HG03159 (cell line): ENCODE results near the gene COX19.
"Not testable (repeated sequence)": the region's sequence is repeated elsewhere in the genome, so short reads cannot be mapped to it uniquely, and the experiment has no call there.

ENCODE experiments used
- ATAC-seq: cut with Tn5 transposase; IDR thresholded peaks from one replicate; pipeline ENCODE4 v1.9.1; 2021; ENCODE audit warnings: mild to moderate bottlenecking, moderate library complexity; ENCODE audit not compliant: unreplicated experiment

COX19 gene

DNA sequence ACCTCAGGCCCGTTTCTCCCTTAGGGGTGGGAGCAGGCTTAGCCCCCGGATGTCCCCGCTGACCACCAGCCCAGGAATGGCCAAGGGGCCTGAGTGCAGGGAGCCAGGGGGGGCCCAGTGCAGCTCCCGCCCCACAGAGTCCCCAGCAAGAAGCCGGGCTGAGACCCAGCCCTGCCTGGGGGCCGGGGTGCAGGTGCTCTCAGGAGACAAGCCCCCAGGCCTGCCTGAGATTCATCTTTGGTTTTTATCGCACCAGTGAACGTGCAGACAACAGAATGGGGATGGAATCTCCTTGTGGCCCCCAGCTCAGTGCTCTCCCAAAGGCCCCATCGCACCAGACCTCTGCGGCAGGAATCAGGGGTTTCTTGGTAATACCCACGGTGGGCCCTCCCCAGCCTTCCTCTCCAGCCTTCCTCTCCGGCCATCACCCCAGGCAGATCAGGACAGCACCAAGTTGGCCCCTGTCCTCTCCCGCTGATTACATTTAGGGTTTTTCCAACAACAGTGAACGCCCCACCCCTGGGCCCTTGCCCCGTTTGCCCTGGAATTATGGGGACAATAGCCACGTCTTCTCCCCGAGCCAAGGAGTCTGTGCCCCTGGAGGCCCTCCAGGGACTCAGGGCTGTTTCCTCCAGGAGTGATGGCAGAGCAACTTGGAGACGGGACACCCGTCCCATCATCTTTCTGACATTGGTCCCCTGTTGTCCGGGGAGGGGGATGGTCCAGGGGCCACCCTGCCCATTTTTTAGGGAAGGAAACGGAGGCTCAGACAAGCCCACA, 43.3 kb downstream of the COX19 start:
- ATAC-seq: no peak

GRCh38 chr7:930975-931758, 44.2 kb downstream of the COX19 start:
- ATAC-seq: no peak

DNA sequence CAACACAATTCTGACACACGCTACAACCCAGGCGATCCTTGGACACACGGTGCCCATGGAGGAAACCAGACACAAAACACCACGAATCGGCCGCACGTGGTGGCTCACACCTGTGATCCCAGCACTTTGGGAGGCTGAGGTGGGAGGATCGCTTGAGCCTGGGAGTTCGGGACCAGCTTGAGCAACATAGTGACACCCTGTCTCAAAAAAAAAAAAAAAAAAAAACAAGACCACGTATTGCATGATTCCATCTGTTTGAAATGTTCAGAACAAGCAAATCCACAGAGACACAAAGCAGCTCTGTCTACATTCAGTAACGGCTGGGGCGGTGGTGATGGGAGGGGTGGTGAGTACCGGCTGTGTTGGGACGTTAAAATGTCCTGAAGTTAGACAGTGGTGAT, 46.0 kb downstream of the COX19 start:
- no peak for ATAC-seq

GRCh38 chr7:927031-927671, 48.2 kb downstream of the COX19 start:
- no peak for ATAC-seq

DNA sequence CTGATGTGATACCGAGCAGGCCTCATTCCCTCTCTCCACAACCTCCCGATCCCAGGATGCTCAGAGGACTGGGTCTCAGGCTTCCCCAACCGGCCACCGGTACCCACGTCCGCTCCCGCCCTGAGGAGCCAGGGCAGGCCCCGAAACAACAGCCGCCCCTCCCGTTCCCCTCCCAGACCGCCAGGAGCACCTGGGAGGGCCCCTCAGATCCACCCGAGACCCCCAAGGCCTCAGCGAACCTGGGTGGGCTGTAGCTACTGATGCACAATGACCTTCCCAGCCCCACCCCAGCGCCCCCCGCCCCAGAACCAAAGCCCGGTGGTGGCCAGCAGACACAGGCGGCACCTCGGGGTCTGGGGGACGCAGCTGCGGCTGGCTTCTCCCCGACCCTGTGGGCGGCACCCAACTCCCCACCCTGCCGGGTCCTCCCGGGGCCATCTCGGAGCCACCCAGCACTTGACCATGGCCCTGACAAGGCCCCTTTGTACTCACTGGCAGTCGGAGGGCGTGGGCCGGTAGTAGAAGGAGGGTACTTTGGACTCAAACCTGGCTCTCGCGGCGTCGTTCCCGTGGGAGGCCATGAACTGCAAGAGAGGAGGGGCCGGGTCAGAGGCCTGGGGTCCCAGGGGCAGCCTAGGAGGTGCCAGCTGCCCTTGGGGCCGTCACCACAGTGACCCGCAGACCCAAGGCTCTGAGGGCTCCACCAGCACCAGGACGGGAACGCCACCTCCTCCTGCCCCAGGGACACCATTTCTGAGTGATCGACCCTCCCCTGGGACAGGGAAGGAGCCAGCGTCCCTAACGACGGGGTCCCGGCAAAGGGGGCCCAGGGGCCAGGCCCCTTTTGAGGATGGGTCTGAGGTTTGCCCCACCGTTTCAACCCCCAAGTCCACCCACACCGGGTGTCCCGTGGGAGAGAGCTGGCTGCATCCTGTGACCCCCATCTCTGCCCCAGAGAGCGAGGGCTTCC, 49.0 kb downstream of the COX19 start:
- no peak for ATAC-seq

- ATAC-seq: no peak
These were observed 49.7 kb downstream of the COX19 start for GRCh38 chr7:925601-926000.

DNA sequence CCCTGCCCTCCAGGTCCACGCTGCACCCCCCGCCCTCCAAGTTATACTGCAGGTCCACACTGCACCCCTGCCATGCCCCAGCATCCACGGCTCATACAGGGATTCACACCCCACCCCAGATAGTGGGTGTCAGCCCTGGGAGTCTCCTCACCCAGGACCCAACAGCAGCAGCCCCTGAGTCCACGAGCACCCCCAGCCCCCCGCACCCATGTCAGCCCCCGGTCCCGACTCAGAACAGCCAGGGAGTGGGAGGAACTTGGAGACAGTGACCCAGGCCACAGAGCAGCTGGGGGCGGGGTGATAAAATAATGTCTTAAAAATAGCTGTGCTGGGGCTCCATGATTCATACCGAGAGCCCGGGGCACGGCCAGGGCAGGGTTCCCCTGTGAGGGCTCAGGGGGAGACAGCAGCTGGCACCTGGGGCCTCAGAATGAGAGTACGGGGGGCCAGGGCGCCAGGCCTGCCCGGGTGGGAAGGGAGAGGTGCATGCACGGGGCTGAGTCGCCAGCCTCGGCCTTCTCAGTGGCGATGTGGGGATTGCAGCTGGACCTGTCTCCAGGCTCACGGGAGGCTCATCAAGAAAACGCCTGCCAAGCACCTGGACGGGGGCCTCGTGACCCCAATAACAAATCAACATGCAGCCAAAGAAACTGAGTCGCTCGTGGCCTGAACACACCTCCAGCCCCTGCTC, 50.7 kb downstream of the COX19 start:
- ATAC-seq: peak; percentile 51

GRCh38 chr7:924042-924441, 51.3 kb downstream of the COX19 start:
- ATAC-seq: not testable (repeated sequence)

GRCh38 chr7:923108-924041, 52.0 kb downstream of the COX19 start:
- peak; percentile 86 for ATAC-seq

GRCh38 chr7:922334-923107, 52.8 kb downstream of the COX19 start:
- peak; percentile 5 for ATAC-seq

DNA sequence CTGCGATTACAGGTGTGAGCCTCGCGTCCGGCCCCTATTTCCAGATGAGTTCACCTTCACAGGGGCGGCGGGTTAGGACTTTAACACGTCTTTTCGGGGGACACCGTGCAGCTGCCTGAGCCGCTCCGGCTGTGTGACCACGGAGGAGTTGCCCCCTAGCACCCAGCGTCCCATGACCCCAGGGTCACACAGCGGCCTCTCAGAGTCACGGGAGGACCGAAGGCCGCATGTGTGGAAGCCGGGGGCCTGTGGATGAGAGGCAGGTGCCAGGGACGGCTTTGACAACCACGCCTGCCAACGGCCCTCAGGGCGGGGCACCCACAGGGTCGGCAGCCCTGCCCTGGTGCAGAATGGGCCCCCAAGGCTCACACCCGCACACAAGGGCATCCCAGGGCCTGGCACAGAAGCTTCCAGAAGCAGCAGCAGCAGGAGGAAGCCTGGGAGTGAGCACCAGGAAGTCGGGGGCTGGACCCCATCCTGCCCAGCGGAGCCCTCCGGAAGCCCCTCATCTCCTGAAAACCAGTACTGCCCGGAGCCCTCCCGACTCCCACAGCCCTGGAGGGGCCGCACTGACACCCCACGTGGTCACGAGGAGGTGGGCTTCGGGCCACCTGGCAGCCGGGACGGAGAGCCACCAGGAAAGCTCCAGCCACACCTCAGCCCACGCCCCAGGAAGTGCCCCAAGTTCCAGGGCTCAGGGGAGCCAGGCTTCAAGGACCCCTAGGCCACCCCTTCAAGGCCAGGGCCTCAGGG, 53.6 kb downstream of the COX19 start:
- no peak for ATAC-seq

- ATAC-seq: no peak
These were observed 54.3 kb downstream of the COX19 start for GRCh38 chr7:921071-921461.

GRCh38 chr7:920351-921070, 54.8 kb downstream of the COX19 start:
- no peak for ATAC-seq

- ATAC-seq: no peak
These were observed 55.4 kb downstream of the COX19 start for GRCh38 chr7:919924-920341.

DNA sequence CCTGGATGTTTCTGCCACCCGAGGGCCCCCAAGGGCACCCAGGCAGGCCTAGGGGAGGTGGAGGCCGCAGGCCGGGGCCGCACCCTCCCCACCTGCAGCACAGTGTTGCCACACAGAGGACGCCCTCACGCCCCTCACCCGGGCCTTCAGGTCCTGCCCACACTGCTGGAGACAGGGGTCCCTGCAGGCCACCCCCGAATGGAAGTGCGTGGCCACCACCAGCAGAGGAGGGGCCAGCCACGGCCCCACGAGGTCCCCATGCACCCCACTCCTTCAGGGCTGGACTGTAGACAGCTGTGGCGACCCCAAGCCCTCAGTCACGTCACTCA, 56.3 kb downstream of the COX19 start:
- no peak for ATAC-seq

DNA sequence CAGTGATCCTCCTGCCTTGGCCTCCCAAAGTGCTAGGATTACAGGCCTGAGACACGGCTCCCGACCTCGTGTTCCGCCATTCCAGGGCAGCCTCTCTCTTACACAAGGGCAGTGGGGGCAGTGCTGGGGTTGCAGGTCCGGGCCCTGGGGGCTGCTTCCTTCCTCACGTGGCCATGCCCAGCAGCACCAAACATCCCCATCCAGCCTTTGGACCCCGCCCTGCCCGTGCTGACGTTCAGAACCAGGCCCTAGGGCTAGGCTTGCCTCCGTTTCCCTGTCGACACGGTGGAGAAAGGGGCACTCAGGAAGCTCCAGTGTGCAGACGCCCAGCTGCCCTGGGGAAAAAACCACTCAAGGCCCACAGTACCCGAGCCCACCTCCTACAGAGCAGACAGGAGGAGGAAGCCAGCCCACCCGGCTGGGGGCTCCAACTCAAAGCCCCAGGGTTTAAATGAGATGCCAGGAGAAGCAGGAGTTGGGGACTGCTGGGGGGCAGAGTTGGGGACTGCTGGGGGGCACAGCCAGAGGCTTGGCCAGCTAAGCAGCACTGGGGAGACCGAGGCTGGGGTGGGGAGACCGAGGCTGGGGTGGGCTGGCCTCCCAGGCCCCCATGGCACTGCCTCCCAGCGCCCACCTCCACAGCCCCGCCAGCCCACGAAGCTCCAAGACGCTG, 56.8 kb downstream of the COX19 start:
- no peak for ATAC-seq

GRCh38 chr7:918118-918425, 57.3 kb downstream of the COX19 start:
- ATAC-seq: no peak
